BE2C (cell line): ENCODE results near the gene TRABD2B.

Experiments
- DNase-seq: peaks from one replicate; pipeline ENCODE4 v3.0.0-alpha.2; 2020
- H3K27me3 ChIP-seq: fragments of 250-450 bp; sonication (Bioruptor Pico); 2 replicates; pipeline ENCODE4 v1.5.1; 2020; ENCODE audit warnings: mild to moderate bottlenecking
- H3K36me3 ChIP-seq: fragments of 250-450 bp; sonication (Bioruptor Pico); 2 replicates; pipeline ENCODE4 v1.5.1; 2020; ENCODE audit warnings: mild to moderate bottlenecking
- H3K4me1 ChIP-seq: fragments of 250-450 bp; sonication (Bioruptor Pico); 2 replicates; pipeline ENCODE4 v1.5.1; 2020
- H3K4me3 ChIP-seq: 2 replicates; pipeline ENCODE4 v1.5.1; 2011; ENCODE audit warnings: low read depth, low read length
- H3K9me3 ChIP-seq: fragments of 250-450 bp; sonication (Bioruptor Pico); 2 replicates; pipeline ENCODE4 v1.5.1; 2020
- TF ChIP-seq, protein P1 (sequence below): IDR thresholded peaks from 2 replicates; pipeline ENCODE4 v1.5.1; 2012; ENCODE audit warnings: mild to moderate bottlenecking, low read depth, low read length

The TRABD2B gene

DNA sequence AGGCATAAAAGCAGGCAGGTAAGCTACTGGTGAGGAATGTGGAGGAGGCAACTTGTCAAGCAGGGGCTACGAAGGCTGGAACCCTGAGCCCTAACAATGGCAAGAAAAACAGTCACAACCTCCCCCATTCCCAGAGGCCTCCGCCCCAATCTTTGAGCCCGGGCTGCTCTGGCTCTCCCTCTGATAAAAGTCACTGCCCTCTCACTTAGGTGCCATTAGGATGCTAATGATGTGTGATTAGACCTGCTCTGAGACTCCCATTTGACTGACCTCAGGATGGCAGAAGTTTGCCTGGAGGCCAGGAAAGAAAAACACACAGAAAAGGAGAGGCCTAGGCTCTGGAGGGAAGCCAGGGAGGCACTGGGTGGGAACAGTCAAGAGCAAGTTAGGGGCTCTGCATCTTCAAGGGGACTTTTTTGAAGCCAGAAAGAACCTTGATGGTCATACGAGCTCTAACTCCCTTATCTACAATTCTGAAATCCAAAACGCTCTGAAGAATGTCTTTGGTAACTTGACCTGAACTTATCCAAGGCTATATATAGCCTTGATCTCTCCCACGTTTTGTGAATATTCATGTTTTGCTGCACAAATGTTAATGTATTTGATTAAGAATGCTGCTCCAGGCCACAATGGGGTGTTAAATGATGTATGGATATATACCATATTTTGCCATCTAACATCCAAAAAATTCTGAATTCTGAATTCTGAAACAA lies 98.9 kb downstream of the TRABD2B start:
- H3K4me1 ChIP-seq = no peaks in the 10 kb centered on the region
- H3K4me3 ChIP-seq = no peak overlapping the region
- TF ChIP-seq, protein P1, sequence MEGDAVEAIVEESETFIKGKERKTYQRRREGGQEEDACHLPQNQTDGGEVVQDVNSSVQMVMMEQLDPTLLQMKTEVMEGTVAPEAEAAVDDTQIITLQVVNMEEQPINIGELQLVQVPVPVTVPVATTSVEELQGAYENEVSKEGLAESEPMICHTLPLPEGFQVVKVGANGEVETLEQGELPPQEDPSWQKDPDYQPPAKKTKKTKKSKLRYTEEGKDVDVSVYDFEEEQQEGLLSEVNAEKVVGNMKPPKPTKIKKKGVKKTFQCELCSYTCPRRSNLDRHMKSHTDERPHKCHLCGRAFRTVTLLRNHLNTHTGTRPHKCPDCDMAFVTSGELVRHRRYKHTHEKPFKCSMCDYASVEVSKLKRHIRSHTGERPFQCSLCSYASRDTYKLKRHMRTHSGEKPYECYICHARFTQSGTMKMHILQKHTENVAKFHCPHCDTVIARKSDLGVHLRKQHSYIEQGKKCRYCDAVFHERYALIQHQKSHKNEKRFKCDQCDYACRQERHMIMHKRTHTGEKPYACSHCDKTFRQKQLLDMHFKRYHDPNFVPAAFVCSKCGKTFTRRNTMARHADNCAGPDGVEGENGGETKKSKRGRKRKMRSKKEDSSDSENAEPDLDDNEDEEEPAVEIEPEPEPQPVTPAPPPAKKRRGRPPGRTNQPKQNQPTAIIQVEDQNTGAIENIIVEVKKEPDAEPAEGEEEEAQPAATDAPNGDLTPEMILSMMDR = no peak

GRCh38 chr1:47895279-47896125 lies 101.7 kb downstream of the TRABD2B start:
- no peaks in the 10 kb centered on the region for H3K4me1 ChIP-seq
- H3K36me3 ChIP-seq = no peaks in the 10 kb centered on the region
- TF ChIP-seq, protein P1 = no peak
- H3K4me3 ChIP-seq = no peak overlapping the region
- DNase-seq = no peak
- no peaks in the 10 kb centered on the region for H3K9me3 ChIP-seq
- no peaks in the 10 kb centered on the region for H3K27me3 ChIP-seq

More for the DNA sequence above, 98.9 kb downstream of the TRABD2B start:
- Histone ChIP-seq H3K9me3 (no peaks in the 10 kb centered on the region), H3K27me3 (no peaks in the 10 kb centered on the region), H3K36me3 (no peaks in the 10 kb centered on the region)
- DNase-seq = no peak

DNA sequence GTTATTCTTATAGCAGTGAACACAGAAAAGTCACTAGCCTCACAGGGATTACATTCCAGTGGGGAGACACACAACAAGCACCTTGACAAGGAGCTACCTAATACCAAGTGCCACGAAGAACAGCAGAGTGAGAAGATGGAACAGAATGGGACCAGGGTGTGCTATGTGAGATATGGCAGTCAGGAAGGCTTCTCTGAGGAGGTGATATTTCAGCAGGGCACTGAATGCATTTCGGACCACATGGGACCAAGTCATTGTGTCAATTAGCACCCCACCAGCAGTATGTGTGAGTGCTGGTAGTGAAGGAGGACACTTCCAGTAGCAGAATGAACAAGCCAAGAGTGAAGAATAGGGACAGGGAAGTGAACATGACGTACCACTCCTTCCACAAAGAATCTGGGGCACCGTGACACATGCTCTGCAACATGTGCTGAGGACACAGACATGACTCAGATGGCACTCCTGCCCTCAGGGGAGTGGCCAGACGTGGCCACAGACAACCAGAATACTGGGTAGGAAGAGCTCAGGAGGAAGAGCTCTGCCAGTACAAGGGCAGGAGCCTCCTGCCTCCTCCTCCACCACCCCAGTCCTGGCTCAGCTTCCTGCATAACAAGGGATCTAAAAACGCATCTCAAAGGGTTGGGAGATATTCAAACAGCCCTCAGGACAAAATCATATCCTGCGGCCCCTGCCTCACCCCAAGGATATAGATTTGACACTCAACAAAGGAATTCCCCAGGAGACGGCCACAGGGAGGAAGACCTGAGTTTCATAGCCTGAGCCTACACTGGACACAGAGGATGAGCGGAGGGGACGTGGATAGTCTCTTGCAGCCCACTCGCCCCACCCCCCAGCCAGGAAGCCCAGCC lies 102.5 kb downstream of the TRABD2B start:
- no peaks in the 10 kb centered on the region for H3K4me1 ChIP-seq
- TF ChIP-seq, protein P1 = no peak
- peak; percentile 15 for DNase-seq
- no peaks in the 10 kb centered on the region for H3K36me3 ChIP-seq
- no peak overlapping the region for H3K4me3 ChIP-seq
- no peaks in the 10 kb centered on the region for H3K9me3 ChIP-seq
- H3K27me3 ChIP-seq = no peaks in the 10 kb centered on the region

DNA sequence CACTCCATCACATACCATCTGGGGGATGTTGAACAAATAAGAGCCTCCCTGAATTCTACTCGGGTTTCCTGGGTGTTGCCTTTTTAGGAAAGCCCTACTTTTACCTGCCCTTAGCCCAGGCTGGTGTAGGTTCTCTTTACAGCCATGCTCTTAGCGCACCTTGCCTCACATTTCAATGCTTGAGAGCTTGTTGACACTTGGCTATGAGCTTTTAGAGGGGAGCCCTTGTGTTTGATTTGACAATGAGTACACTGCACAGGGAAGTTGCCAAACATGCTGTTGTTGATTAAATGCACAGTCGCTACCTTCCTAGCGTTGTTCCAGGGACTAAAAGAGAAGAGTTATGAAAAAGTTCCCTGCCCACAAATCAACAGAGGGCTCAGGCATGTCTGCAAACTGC lies 103.8 kb downstream of the TRABD2B start:
- no peaks in the 10 kb centered on the region for H3K36me3 ChIP-seq
- H3K4me1 ChIP-seq = no peaks in the 10 kb centered on the region
- no peaks in the 10 kb centered on the region for H3K9me3 ChIP-seq
- TF ChIP-seq, protein P1 = no peak
- no peak for DNase-seq
- no peaks in the 10 kb centered on the region for H3K27me3 ChIP-seq
- H3K4me3 ChIP-seq = no peak overlapping the region

DNA sequence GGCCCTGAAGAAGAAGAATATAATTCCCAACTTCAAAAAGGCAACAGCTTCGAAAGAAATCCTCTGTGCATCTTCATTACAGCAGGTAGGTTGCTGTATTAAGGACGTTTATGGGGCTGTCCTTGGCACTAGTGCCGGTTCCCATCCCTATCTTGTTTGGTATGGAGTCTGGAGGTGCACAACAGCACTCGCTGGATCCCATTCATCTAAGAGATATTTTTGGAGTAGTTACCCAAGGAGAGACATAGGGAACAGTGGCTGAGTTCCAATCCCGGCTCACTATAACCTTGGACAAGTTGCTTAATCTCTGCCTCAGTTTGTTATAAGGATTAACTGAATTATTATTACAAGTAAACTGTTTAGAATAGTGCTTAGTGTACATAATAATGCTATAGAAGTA lies 106.4 kb downstream of the TRABD2B start:
- Histone ChIP-seq H3K27me3 (no peaks in the 10 kb centered on the region), H3K36me3 (no peaks in the 10 kb centered on the region), H3K9me3 (no peaks in the 10 kb centered on the region), H3K4me3 (no peak overlapping the region), H3K4me1 (no peaks in the 10 kb centered on the region)
- TF ChIP-seq, protein P1 = no peak
- no peak for DNase-seq
